Measurements from ENCODE around the gene BCAT1.

BCAT1 gene

GRCh38 chr12:24770334-24770733 lies 178.6 kb downstream of the BCAT1 start:
- Histone ChIP-seq H3K4me2 (ENCODE audit: low read length) (no peak overlapping the region), H2AFZ (ENCODE audit: low read length) (no peak overlapping the region), H3K9me2 (ENCODE audit: low read depth, low read length) (no peaks in the 10 kb centered on the region), H3K9ac (ENCODE audit: low read length) (no peak overlapping the region), H3K79me2 (ENCODE audit: insufficient read depth, low read length) (no peaks in the 10 kb centered on the region), H3F3A (ENCODE audit: insufficient read depth, low read length) (no peaks in the 10 kb centered on the region), H3K4me1 (ENCODE audit: insufficient read depth, low read length, severe bottlenecking) (no peaks in the 10 kb centered on the region), H3K27me3 (ENCODE audit: insufficient read depth, low read length) (no peaks in the 10 kb centered on the region), H3K4me3 (ENCODE audit: low read depth, low read length, poor library complexity, severe bottlenecking) (no peak overlapping the region), H3K36me3 (ENCODE audit: insufficient read depth, low read length) (no peaks in the 10 kb centered on the region), H3K27ac (ENCODE audit: low read depth, low read length, poor library complexity, severe bottlenecking) (no peak overlapping the region), H4K20me1 (ENCODE audit: insufficient read depth, low read length) (no peaks in the 10 kb centered on the region), H3K9me3 (ENCODE audit: low read length) (no peaks in the 10 kb centered on the region)
- no peak for TF ChIP-seq CTCF (IDR thresholded peaks at IDR 0.05; ENCODE audit: low read length)
- TF ChIP-seq EZH2 (IDR thresholded peaks at IDR 0.05; ENCODE audit: borderline replicate concordance, low read length) = no peak

- Histone ChIP-seq H3K36me3 (ENCODE audit: insufficient read depth, low read length) (no peaks in the 10 kb centered on the region), H4K20me1 (ENCODE audit: insufficient read depth, low read length) (no peaks in the 10 kb centered on the region), H3K79me2 (ENCODE audit: insufficient read depth, low read length) (no peaks in the 10 kb centered on the region), H3K4me3 (ENCODE audit: low read depth, low read length, poor library complexity, severe bottlenecking) (no peak overlapping the region), H3K4me1 (ENCODE audit: insufficient read depth, low read length, severe bottlenecking) (no peaks in the 10 kb centered on the region), H3F3A (ENCODE audit: insufficient read depth, low read length) (no peaks in the 10 kb centered on the region), H3K9ac (ENCODE audit: low read length) (no peak overlapping the region), H3K9me2 (ENCODE audit: low read depth, low read length) (no peaks in the 10 kb centered on the region), H3K9me3 (ENCODE audit: low read length) (no peaks in the 10 kb centered on the region), H2AFZ (ENCODE audit: low read length) (no peak overlapping the region), H3K27ac (ENCODE audit: low read depth, low read length, poor library complexity, severe bottlenecking) (no peak overlapping the region), H3K27me3 (ENCODE audit: insufficient read depth, low read length) (no peaks in the 10 kb centered on the region), H3K4me2 (ENCODE audit: low read length) (no peak overlapping the region)
- TF ChIP-seq EZH2 (IDR thresholded peaks at IDR 0.05; ENCODE audit: borderline replicate concordance, low read length) (no peak), CTCF (IDR thresholded peaks at IDR 0.05; ENCODE audit: low read length) (no peak)
Observed at GRCh38 chr12:24769682-24770081, 179.2 kb downstream of the BCAT1 start.

GRCh38 chr12:24768415-24768814 lies 180.5 kb downstream of the BCAT1 start:
- TF ChIP-seq EZH2 (IDR thresholded peaks at IDR 0.05; ENCODE audit: borderline replicate concordance, low read length) (no peak), CTCF (IDR thresholded peaks at IDR 0.05; ENCODE audit: low read length) (no peak)
- no peak overlapping the region for H3K4me3 ChIP-seq (ENCODE audit: low read depth, low read length, poor library complexity, severe bottlenecking)
- H4K20me1 ChIP-seq (ENCODE audit: insufficient read depth, low read length) = no peaks in the 10 kb centered on the region
- no peak overlapping the region for H3K27ac ChIP-seq (ENCODE audit: low read depth, low read length, poor library complexity, severe bottlenecking)
- no peaks in the 10 kb centered on the region for H3K4me1 ChIP-seq (ENCODE audit: insufficient read depth, low read length, severe bottlenecking)
- H3K27me3 ChIP-seq (ENCODE audit: insufficient read depth, low read length) = no peaks in the 10 kb centered on the region
- no peak overlapping the region for H2AFZ ChIP-seq (ENCODE audit: low read length)
- H3K4me2 ChIP-seq (ENCODE audit: low read length) = no peak overlapping the region
- H3K9me2 ChIP-seq (ENCODE audit: low read depth, low read length) = no peaks in the 10 kb centered on the region
- H3K36me3 ChIP-seq (ENCODE audit: insufficient read depth, low read length) = no peaks in the 10 kb centered on the region
- no peaks in the 10 kb centered on the region for H3K79me2 ChIP-seq (ENCODE audit: insufficient read depth, low read length)
- H3K9ac ChIP-seq (ENCODE audit: low read length) = no peak overlapping the region
- no peaks in the 10 kb centered on the region for H3F3A ChIP-seq (ENCODE audit: insufficient read depth, low read length)
- no peaks in the 10 kb centered on the region for H3K9me3 ChIP-seq (ENCODE audit: low read length)

Measured in OCI-LY1 (cell line).